ENCODE data around the gene PSMG3.

Gene PSMG3

DNA sequence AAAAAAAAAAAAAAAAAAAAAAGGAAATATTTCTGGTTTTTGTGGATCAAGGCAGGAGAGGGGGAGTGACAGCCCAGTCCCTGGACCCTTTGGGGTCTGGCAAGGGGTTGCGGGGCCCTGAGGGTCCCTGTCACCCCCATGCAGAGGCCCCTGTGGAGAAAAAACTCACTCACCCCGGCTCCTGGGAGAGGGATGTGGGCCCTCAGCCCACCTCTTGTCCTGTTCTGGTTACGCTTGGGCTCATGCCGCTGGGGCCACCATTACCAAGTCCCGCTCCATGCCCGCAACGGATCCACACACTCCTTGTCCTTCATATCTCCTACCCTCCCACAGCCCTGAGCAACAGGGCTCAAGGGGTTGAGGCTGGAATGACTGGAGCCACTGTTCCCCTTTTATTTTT, 12.8 kb downstream of the PSMG3 start:
- DNase-seq, result no peak

DNA sequence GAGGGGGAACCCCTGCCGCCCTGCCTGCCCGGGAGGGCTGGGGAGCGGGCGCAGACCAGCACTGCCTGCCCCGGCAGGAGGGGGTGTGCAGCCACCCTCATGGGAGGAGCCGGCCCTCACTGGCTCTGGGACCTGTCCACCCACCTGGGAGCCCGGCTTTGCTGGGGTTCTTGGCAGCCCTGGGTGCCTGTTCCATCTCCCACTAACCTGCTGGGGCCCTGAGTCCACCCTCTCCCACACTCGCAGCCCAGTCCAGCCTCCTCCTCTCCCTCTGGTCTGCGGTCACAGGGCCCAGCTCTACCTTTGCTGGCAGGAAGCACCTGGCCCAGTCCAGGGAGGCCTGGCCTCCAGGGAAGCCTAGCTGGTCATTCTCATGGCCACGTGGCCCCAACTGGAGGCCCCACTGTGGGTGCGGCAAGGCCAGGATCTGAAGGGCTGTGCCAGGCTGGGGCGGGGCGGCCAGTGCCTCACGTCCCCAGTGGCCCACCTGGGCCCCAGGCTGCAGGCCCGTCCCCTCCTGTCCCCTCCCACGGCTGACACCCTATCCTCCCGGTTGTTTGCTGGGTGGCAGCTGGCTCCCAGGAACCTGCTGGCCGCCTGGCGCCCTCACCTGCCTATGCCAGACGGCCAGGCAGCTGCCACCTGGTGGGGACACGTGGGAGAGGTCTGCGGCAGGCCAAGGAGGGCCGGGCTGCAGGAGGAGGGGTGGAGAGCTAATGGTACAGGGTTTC, 13.9 kb downstream of the PSMG3 start, which contains the start of gene TMEM184A:
Gene TMEM184A (minus strand): TSS at position 393 of the 731 bp plus-strand sequence. CDS start 721 bp downstream, outside the sequence.
- DNase-seq, result no peak

DNA sequence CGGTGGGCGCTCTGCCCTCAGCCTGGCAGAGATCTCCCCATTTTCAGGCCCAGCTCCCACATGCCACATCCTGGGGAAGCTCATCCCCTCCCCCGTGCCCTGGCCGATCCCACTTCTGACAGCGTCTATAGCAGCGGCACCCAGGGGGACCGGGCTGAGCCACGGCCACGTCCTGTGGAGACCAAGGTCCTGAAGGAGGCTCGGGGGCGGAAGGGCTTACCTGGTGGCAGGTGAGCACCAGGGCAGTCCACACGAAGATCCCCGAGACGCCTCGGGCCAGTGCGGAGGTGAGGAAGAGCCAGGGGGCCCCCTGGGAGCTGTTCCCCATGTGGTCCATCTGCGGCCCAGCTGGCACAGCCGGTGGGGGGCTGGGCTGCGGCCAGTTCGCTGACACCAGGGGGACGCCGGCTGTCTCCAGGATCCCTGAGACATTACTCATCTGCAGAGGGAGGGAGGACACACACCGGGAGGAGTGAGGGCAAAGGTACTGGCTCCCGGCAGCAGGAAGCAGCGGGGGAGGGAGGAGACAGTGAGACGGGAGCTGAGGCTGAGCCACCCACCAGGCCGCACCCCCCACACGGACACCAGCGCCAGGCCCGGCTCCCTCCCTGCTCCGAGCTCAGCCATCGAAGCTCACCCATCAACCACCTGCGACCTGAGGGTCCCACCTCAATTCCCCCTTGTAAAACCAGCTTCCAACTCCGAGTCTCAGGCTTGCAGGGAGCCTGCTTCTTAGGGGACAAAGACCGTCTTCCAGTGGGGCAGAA, 14.6 kb downstream of the PSMG3 start:
- peak; percentile 89 for DNase-seq

DNA sequence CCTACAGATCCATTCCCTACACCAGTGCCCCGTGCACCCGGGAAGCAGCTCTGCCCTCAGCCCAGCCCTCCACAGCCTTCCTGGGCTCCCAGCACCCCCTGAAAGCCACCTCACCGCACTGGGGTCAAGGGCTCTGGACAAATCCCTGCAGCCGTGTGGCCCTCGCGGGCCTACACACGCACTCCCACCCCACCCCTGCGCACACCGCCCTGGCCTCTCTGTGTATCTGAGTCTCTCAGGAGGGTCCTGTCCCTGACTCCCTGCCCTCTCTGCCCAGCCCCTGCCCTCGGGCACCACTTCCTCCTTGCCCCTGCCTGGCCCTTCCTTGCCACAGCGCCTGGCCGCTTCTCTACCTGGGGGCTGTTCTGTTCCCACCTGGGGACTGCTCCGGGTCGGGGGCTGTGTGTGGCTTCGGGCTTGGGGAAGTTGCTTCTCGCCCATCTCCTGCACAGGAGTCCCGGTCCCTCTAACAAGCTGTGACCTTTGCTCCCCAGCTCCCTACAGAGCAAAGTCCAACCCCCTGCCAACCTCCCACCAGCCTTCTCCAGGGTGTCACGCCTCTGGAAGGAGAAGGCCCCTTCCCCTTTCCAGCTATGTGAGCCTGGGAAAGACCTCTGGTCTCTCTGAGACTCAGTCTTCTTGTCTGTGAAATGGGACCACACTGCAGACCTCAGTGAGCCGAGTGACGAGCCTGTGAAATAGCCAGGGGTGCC, 15.3 kb downstream of the PSMG3 start:
- no peak for DNase-seq

DNA sequence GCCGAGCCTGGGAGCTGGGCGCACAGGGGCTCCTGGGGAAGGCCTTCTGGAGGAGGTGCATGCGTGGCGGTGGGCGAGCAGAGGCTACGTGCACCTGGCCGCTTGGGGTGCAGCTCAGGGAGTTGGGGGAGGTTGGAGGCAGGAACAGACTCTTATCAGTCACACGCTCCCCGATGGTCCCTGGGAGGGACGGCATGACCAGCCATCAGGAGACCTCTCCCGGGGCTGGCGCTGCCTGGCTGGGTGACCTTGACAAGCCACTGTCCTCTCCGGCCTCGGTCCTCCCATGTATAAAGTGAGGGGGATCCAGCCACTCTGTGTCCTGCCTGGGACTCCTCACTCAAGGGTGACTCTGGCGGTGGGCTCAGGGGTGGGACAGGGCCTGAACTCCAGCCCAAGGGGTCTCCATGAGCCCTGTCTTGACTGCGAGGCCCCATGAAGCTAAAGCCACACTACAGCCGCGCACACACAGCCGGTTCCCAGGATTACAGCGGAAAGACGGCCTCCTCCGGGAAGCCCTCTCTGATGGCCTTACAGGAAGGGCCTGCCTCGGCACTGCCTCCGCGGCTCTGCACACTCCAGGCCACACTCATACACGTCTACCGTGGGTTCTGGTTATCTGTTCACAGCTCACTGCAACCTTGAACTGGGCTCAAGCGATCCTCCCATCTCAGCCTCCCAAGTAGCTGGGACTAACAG, 16.2 kb downstream of the PSMG3 start:
- no peak for DNase-seq

DNA sequence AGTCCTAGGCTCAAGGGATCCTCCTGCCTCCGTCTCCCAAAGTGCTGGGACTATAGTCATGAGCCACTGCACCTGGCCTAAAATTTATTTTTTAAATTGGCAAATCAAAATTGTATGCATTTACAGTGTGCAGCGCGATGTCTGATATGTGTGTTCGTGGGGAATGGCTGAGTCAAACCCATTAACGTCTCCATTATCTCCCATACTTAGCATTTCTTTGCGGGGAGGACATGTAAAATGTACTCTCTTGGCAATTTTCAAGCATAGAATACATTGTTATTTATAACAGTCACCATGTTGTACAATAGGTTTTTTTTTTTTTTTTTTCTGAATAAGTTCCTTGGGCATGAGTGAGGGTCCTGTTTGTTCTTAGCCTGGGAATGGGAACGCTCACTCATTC, 17.6 kb downstream of the PSMG3 start:
- DNase-seq, result peak; percentile 53

DNA sequence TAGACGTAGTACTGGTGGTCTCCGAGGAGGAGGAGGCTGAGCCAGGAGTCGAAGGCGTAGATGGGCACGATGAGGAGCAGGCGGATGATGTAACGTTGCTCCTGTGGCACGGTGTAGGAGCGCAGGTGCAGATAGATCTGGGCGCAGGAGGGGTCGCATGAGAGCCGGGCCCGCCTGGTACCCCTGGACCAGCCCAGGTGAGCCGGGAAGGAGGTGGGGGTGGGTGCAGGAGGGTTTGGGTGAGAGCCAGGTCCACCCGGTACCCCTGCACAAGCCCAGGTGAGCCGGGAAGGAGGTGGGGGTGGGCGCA, 19.0 kb downstream of the PSMG3 start:
- DNase-seq, result no peak

DNA sequence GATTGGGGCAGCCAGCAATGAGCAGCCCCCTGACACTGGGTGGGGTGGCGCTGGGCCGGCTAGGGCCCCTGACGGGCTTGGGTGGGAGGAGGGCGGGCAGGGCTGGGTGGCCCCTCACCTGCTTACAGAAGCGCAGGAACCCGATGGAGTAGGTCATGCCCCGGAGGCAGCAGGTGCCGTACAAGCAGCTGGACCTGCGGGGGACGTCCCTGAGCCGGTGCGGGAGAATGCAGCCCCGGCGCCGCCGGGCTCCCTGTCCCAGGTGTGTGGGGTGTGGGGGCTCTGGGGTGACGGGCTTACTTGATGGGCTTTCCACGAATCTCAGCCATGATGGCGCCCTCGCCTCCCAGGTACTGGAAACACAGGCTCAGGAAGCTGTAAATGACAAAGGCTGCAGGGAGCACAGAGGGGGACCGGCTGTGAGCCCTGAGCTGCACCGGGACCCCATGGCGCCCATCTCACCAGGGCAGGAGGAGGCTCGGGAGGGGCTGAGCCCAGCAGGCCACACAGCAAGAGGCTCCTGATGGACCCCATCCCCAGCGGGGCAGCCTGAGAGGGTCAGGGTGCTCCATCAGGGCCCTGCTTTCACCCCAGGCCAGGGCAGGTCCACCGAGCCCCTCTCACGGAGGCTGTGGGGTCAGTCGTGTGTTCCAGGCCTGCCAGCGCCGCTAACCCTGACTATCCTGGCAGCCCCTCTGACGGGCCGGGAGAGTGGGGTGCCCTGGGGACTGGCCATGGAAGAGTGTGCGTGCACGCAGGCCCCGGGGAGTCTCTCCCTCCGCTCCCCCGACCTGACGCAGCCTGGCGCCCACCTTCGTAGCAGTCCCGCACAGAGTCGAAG, 19.6 kb downstream of the PSMG3 start:
- no peak for DNase-seq

DNA sequence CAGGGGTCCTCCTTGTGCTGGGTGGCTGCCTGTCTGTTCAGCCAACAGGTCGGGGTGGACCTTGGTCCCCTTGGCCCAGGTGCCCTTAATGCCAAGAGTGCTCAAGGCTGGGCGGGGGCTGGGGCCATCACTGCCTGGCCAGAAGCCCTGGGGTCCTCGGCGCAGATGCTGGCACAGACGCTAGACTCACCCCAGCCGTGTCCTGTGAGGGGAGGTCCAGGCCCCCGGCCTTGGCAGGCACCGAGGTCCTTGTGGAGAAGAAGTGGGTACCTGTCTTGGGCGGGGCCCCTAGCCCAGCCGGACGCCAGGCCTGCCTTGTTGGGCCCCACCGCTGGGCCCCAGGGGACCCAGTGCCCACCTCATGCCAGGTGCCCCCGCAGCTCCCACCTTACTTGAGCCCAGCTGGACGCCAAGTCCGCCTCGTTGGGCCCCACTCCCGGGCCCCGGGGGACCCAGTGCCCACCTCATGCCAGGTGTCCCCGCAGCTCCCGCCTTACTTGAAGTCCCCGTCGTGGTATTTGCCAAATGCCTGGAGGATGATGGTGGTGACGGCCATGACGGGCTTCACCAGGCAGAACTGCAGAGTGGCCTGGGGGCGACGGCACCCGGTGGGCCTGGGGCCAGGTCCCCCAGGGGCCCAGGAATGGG, 20.4 kb downstream of the PSMG3 start:
- DNase-seq, result no peak

DNA sequence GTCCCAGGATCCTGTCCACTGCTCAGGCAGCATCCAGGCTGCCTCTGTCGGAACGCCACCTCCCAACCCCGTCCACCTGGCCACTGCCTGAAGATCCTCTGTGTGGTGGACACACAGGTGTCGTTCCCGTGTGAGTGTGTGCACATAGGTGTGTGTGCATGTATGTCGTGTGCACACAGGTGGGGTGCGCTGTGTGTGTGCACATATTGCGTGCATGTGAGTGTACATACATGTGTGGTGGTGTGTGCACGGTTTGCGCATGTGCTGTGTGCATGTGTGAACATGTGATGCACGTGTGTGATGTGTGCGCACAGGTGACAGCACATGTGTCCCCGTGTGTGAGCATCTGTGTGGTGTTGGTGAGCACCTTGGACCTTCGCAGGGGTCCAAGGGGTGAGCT, 20.9 kb downstream of the PSMG3 start:
- DNase-seq, result no peak

DNA sequence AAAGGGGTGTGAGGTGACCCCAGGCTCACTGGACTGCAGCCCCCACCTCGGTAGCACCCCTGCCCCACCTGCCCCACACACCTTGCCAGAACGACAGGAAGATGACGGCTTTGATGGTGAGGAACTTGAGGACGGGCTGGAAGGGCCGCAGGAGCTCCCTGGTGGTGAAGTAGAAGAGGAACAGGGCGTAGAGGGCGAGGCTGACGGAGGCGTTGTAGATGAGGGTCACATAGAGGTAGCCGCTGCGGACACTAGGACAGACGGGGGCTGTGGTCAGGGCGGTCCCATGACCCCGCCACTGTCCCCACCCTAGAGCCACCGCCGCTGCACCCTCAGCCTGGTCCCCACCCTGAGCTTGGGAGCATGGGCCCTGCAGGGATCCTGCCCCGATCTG, 21.4 kb downstream of the PSMG3 start:
- no peak for DNase-seq

DNA sequence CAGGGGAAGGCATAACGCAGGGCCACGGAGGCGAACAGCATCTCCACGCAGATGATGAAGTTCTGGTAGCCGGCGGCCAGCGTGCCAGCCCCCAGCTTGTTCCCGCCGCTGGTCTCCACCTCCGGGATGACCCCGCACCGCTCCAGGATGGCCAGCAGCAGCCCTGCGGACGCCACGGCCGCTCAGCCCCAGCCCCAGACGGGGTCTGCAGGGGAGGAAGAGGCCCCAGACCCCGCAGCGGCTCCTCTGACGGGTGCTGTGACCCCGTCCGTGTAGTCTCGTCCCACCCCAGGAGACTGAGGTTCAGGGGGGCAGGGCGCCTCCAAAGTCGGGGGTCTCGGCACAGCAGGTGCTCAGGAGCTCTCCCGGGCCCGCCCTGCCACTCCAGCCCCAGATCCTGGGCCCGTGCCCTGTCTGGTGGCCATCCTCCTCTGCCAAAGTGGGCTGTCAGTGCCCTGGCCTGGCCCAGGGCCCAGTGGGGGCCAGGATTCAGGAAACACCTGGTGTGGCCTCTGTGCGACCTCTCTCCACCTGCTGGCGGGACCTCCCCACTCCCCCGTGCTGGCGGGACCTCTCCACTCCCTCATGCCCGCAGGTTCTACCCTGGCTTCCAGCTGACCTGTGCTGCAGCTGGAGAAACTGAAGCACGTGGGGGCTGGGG, 21.9 kb downstream of the PSMG3 start:
- no peak for DNase-seq

DNA sequence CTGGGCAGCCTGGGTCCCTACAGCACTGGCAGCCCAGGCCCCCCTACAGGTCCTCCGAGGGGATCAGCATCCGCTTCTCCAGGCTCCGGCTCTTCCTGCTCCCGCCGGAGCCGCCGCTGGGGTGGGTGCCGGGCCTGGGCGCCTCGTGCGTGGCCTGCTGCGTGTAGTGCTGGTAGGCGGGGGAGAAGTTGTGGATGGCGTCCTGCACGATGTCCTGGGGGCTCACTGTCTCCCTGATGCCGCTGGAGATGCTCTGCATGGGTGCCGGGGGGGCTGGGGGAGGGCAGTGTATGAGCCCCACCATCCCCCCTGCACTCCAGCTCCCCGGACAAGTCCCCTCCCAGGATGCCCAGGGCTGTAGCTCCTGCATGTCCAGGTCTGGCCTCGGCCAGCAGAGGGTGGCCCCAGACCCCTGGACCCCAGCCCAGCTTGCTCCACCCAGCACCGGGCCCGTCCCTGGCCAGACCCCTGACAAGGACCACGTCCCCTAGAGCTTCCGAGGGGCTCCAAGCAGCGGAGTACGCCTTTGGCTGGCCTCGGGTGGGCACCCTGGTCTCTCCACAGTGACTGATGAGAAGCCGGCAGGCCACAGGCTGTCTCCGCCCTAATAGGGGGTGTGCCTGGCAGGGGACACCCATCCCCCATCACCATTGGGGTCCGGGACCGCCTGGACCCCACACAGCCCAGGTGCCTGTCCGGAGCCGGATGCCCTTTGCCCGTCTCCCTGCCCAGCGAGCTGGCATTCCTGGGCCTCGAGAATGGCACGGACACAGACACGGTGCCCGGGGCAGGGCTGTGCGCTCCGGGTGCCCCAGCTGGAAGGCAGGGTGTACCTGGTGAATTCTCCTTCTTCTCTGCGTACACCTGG, 22.7 kb downstream of the PSMG3 start:
- DNase-seq, result no peak

DNA sequence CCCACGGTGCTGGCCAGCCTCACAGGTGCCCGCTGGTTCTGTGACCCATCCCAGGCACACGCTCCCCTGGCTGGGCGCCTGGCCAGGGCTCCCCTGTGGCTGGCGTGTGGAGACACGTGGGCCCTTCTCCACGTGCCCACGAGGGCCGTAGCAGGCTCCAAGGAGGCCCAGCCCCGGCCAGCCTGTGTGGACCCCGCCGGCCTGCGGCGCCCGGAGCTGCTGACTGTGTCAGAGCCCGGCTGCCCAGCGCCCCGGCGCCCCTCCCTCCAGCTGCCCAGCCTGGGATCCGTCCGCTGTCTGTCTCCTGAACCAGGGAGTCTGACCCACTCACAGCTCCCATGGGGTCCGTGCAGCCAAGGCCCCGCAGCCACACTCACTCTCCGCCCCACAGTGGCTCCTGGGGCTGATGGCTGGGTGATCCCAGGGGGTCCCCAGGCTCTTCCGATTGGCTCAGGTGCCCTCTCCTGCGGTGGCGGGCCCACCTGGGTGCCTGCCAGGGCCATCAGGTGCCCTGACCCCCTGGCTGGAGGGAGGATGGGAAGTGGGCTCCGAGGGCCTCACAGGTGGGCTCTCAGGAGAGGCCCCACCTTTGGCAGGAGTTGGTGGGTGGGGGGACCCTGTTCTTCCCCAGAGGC, 23.4 kb downstream of the PSMG3 start:
- DNase-seq, result no peak

DNA sequence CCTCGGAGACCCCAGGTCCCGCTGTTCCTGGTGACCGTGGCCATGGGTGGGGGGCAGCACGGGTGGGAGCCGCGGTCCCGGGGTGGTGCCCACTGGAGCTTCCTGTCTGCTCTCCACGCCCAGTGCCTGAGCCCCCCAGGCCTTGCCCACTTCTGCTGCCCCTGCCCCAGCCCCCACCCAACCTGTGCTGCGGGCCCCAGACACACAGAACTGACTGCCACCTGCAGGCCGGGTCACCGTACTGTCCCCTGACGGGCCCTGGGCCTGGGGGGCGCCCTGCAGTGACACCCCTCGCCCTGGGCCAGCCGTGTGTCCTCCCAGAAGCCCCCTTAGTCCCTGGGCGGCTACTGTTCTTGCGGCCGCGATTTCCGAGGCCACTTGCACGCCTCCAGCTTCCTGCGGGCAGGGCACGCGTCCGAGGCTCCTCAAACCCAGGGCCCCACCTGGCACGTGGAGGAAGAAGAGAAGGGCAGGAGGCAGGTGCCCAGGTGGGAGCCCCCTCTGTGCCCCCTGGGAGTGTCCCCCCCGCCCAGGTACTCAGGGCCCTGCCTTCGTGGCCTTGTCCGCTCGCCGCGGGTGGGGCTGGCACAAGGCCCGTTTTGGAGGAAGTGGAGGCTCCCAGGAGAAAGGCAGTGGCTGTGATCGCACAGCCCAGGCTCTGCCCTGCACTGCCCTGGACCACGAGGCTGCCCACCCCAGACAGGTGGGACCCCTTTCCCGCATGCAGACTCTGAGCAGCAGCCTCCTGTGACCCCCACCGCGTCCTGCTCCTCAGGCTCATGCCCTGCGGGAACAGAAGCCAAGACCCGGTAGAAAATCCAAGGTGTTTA, 24.2 kb downstream of the PSMG3 start:
- DNase-seq, result no peak

DNA sequence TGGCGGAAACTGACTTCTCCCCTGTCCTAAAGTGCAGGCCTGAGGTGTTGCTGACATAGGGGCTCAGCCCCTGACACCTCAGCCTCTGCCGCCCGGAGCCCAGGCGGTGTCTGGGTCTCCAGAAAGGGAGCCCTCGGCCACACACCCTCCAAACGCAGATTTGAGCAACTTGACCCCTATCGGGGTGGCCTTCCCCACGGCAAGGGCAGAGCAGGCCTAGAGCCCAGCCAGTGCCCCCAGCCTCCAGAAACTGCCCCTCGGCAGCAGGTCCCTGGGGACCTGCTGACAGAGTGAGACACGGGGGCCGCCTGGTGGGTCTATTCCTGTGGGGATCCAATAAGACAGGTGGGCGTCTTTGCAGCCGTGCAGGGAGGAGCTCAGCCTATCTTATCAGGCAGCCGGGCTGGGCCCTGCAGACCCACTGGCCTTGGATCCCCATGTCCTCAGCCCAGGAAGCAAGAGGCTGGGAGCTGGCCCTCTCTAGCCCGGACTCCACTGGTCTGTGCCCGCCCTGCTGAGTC, 24.9 kb downstream of the PSMG3 start:
- no peak for DNase-seq

DNA sequence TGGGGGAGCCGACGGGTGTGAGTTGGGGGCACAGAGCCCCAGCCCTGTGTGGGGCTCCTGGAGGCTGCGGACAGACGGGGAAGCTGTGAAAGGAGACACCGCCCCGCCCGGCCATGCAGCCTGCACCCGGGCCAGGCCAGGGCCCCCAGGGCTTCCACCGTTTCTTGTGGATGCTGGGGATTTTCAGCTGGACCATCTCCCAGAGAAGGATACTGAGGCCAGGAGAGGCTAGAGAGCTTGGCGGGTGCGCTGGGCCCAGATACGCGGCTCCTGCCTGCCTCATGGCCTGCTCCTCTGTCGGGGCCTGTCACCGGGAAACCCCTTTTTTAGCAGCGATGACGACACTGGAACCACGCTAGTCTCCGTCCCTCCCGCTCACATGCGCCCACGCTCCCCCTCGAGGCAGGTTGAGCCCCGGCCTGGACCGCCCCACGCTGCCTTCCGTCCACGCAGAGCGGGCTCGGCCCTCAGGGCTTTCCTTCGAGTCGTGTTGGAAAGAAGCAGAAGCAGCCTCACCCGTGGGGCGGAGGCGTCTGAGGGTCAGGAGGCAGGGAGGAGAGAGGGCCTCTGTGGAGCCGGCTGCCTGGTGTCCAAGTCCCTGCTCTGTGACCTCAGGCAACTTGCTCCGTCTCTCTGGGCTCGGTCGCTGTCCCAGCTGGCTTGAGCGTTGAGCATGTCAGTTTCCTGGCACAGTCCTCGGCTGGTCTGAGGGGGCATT, 25.5 kb downstream of the PSMG3 start:
- no peak for DNase-seq

DNA sequence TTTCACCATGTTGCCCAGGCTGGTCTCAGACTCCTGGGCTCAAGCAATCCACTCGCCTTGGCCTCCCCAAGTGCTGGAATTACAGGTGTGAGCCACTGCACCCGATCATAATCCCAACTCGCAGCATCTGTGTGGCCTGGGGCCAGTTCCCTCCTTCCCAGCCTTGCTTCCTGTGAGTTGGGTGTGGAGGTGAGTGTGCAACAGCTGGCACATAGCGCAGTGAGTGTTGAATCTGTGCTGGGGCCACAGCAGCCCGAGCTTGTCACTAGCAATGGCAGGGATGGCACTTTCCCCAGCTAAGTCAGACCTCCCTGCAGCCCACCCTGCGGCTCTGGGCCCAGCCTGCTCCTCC, 26.0 kb downstream of the PSMG3 start:
- no peak for DNase-seq
